ENCODE results near the gene AZGP1.

Gene AZGP1

GRCh38 chr7:99949645-99950228 is 26.1 kb downstream of the AZGP1 start:
- Histone ChIP-seq H3K27me3 (ENCODE audit: insufficient read depth, poor library complexity, severe bottlenecking) (no peaks in the 10 kb centered on the region), H3K4me3 (replicated peaks; ENCODE audit: insufficient read depth, low read length) (no peak overlapping the region), H3K27ac (replicated peaks) (no peak overlapping the region)
- TF ChIP-seq POLR2AphosphoS5 (IDR thresholded peaks at IDR 0.05; ENCODE audit: low read depth) (no peak), GABPA (IDR thresholded peaks at IDR 0.05; ENCODE audit: low read depth) (no peak), REST (IDR thresholded peaks at IDR 0.05; ENCODE audit: insufficient replicate concordance, low read depth) (no peak), SPI1 (IDR thresholded peaks at IDR 0.05; ENCODE audit: borderline replicate concordance, low read depth) (no peak)
- TF ChIP-seq, protein P1, sequence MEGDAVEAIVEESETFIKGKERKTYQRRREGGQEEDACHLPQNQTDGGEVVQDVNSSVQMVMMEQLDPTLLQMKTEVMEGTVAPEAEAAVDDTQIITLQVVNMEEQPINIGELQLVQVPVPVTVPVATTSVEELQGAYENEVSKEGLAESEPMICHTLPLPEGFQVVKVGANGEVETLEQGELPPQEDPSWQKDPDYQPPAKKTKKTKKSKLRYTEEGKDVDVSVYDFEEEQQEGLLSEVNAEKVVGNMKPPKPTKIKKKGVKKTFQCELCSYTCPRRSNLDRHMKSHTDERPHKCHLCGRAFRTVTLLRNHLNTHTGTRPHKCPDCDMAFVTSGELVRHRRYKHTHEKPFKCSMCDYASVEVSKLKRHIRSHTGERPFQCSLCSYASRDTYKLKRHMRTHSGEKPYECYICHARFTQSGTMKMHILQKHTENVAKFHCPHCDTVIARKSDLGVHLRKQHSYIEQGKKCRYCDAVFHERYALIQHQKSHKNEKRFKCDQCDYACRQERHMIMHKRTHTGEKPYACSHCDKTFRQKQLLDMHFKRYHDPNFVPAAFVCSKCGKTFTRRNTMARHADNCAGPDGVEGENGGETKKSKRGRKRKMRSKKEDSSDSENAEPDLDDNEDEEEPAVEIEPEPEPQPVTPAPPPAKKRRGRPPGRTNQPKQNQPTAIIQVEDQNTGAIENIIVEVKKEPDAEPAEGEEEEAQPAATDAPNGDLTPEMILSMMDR (IDR thresholded peaks at IDR 0.05; ENCODE audit: insufficient read depth, low read length): no peak
- DNase-seq (ENCODE audit: low read depth in 1 of 2, low spot score in 1 of 2): no peak

- TF ChIP-seq GABPA (IDR thresholded peaks at IDR 0.05; ENCODE audit: low read depth) (no peak), SPI1 (IDR thresholded peaks at IDR 0.05; ENCODE audit: borderline replicate concordance, low read depth) (peak; percentile 20; the same call in 1 of the 2 replicates)
- Histone ChIP-seq H3K27me3 (ENCODE audit: insufficient read depth, poor library complexity, severe bottlenecking) (peaks cover 4% of the 10 kb centered on the region), H3K27ac (replicated peaks) (no peak overlapping the region), H3K4me3 (replicated peaks; ENCODE audit: insufficient read depth, low read length) (no peak overlapping the region)
- peak in 1 of 2 experiments; percentile 14 for DNase-seq (ENCODE audit: low read depth in 1 of 2, low spot score in 1 of 2)
These were observed 28.2 kb downstream of the AZGP1 start for GRCh38 chr7:99947608-99948007.

DNA sequence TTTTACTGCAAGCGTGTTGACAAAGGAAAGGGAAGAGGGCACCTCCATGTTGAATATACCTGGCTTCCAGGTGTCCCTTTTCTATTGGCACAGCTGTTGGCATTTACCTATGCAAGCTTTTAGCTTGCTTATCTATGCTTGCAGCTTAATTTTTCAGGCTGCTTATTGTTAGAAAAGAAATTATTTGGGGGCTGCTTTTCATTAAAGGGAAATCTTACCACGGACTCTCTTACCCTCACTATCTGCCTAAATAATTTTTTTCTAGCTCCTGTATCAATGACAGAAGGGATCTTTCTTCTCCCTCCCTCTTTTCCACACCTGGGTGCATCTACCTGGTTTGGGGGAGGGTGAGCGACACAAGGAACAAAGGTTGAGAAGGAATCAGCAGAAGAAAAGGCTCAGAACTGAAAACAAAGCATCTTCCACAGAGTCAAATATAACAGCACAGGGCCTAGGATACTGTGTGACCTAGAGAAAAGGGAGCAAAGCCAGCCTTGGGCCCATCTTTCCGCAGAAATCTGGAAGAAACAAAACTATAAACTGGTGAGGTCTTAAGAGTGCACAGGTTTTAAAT is 31.2 kb downstream of the AZGP1 start:
- Histone ChIP-seq H3K27ac (replicated peaks) (no peak overlapping the region), H3K27me3 (ENCODE audit: insufficient read depth, poor library complexity, severe bottlenecking) (peaks cover 7% of the 10 kb centered on the region), H3K4me3 (replicated peaks; ENCODE audit: insufficient read depth, low read length) (no peak overlapping the region)
- TF ChIP-seq GABPA (IDR thresholded peaks at IDR 0.05; ENCODE audit: low read depth) (no peak), SPI1 (IDR thresholded peaks at IDR 0.05; ENCODE audit: borderline replicate concordance, low read depth) (no peak), POLR2AphosphoS5 (IDR thresholded peaks at IDR 0.05; ENCODE audit: low read depth) (no peak), REST (IDR thresholded peaks at IDR 0.05; ENCODE audit: insufficient replicate concordance, low read depth) (no peak)
- TF ChIP-seq, protein P1 (IDR thresholded peaks at IDR 0.05; ENCODE audit: insufficient read depth, low read length): no peak
- DNase-seq (ENCODE audit: low read depth in 1 of 2, low spot score in 1 of 2): no peak

GRCh38 chr7:99943641-99944496 is 32.0 kb downstream of the AZGP1 start:
- TF ChIP-seq GABPA (IDR thresholded peaks at IDR 0.05; ENCODE audit: low read depth) (no peak), SPI1 (IDR thresholded peaks at IDR 0.05; ENCODE audit: borderline replicate concordance, low read depth) (no peak), REST (IDR thresholded peaks at IDR 0.05; ENCODE audit: insufficient replicate concordance, low read depth) (no peak), POLR2AphosphoS5 (IDR thresholded peaks at IDR 0.05; ENCODE audit: low read depth) (no peak)
- TF ChIP-seq, protein P1 (IDR thresholded peaks at IDR 0.05; ENCODE audit: insufficient read depth, low read length): no peak

More at GRCh38 chr7:99943641-99944496, 32.0 kb downstream of the AZGP1 start:
- Histone ChIP-seq H3K27me3 (ENCODE audit: insufficient read depth, poor library complexity, severe bottlenecking) (peaks cover 7% of the 10 kb centered on the region), H3K4me3 (replicated peaks; ENCODE audit: insufficient read depth, low read length) (no peak overlapping the region), H3K27ac (replicated peaks) (no peak overlapping the region)
- no peak for DNase-seq (ENCODE audit: low read depth in 1 of 2, low spot score in 1 of 2)

Data from HL-60 (cell line).